ENCODE measurements around the gene C10orf95. TPM values are rescaled to one million over a fixed set of nuclear protein-coding genes. Genes with fewer than 3 reads are reported as not detected.

The C10orf95 gene
- total and polyA plus RNA-seq, 2 of the 13 experiments (the other 11 are each of a cell fraction or from before 2014, with no cell fraction given): 0.05 to 0.07 TPM

GRCh38 chr10:102461187-102462054 lies 10.1 kb upstream of the C10orf95 start (continued):
- TF ChIP-seq ZNF513 (CRISPR knock-in tag; conservative IDR thresholded peaks at IDR 0.05): no peak
- TF ChIP-seq NFKB2 (CRISPR knock-in tag; IDR thresholded peaks at IDR 0.05; ENCODE audit: borderline replicate concordance): no peak
- peak; percentile 75; the same call in 1 of the 2 replicates for TF ChIP-seq ZNF761 (CRISPR knock-in tag; conservative IDR thresholded peaks at IDR 0.05)
- TF ChIP-seq ZNF782 (CRISPR knock-in tag; IDR thresholded peaks at IDR 0.05; ENCODE audit: borderline replicate concordance): no peak
- no peak for TF ChIP-seq ZNF263 (CRISPR knock-in tag; IDR thresholded peaks at IDR 0.05)
- no peak; the same call in 1 of the 2 replicates for TF ChIP-seq ZNF543 (CRISPR knock-in tag; IDR thresholded peaks at IDR 0.05)
- TF ChIP-seq ZSCAN22 (CRISPR knock-in tag; IDR thresholded peaks at IDR 0.05): no peak
- no peak for TF ChIP-seq SRSF4 (IDR thresholded peaks at IDR 0.05; ENCODE audit: low read depth, low read length, poor library complexity, severe bottlenecking)
- TF ChIP-seq YEATS4 (CRISPR knock-in tag; IDR thresholded peaks at IDR 0.05; ENCODE audit: borderline replicate concordance): 0 out of 2 replicates have a peak, but pooled peaks have one; percentile 16
- TF ChIP-seq ZNF816 (CRISPR knock-in tag; IDR thresholded peaks at IDR 0.05; ENCODE audit: borderline replicate concordance): no peak
- no peak for TF ChIP-seq SP1 (IDR thresholded peaks at IDR 0.05)
- TF ChIP-seq SP1 (CRISPR knock-in tag; IDR thresholded peaks at IDR 0.05): peak; percentile 62
- peak; percentile 61; the same call in 1 of the 2 replicates for TF ChIP-seq IKZF5 (CRISPR knock-in tag; IDR thresholded peaks at IDR 0.05)
- TF ChIP-seq GMEB1 (CRISPR knock-in tag; IDR thresholded peaks at IDR 0.05; ENCODE audit: borderline replicate concordance): peak; percentile 92
- TF ChIP-seq CENPBD1 (CRISPR knock-in tag; IDR thresholded peaks at IDR 0.05; ENCODE audit: borderline replicate concordance, low read depth): no peak
- peak in 1 of 2 experiments; percentile 63; a peak in 2 of 4 replicates for TF ChIP-seq HMGXB4 (CRISPR knock-in tag; IDR thresholded peaks at IDR 0.05; ENCODE audit: borderline replicate concordance in 1 of 2, low read depth in 1 of 2)
- 0 out of 2 replicates have a peak, but pooled peaks have one; percentile 70 for TF ChIP-seq ARID2 (CRISPR knock-in tag; IDR thresholded peaks at IDR 0.05; ENCODE audit: borderline replicate concordance)
- TF ChIP-seq ZNF101 (CRISPR knock-in tag; IDR thresholded peaks at IDR 0.05; ENCODE audit: borderline replicate concordance, low read depth): no peak
- TF ChIP-seq FOXO4 (CRISPR knock-in tag; conservative IDR thresholded peaks at IDR 0.05): no peak
